ENCODE results near the gene KRTAP12-2.
"Not testable (repeated sequence)": the region's sequence is repeated elsewhere in the genome, so short reads cannot be mapped to it uniquely, and the experiment has no call there.

KRTAP12-2 gene

GRCh38 chr21:44699502-44700001 lies 32.8 kb upstream of the KRTAP12-2 start:
- no peaks in the 10 kb centered on the region for H3K4me1 ChIP-seq (ENCODE audit: control insufficient read depth, insufficient read depth, low read length)
- H3K27ac ChIP-seq (ENCODE audit: low read depth, low read length) = no peak overlapping the region
- H3K4me3 ChIP-seq (ENCODE audit: low read length) = no peak overlapping the region
- no peaks in the 10 kb centered on the region for H3K36me3 ChIP-seq (ENCODE audit: control insufficient read depth, insufficient read depth, low read length)
- H3K27me3 ChIP-seq (ENCODE audit: control insufficient read depth, insufficient read depth, low read length) = peaks cover 35% of the 10 kb centered on the region
- H3K9ac ChIP-seq (ENCODE audit: low read length) = no peak overlapping the region

DNA sequence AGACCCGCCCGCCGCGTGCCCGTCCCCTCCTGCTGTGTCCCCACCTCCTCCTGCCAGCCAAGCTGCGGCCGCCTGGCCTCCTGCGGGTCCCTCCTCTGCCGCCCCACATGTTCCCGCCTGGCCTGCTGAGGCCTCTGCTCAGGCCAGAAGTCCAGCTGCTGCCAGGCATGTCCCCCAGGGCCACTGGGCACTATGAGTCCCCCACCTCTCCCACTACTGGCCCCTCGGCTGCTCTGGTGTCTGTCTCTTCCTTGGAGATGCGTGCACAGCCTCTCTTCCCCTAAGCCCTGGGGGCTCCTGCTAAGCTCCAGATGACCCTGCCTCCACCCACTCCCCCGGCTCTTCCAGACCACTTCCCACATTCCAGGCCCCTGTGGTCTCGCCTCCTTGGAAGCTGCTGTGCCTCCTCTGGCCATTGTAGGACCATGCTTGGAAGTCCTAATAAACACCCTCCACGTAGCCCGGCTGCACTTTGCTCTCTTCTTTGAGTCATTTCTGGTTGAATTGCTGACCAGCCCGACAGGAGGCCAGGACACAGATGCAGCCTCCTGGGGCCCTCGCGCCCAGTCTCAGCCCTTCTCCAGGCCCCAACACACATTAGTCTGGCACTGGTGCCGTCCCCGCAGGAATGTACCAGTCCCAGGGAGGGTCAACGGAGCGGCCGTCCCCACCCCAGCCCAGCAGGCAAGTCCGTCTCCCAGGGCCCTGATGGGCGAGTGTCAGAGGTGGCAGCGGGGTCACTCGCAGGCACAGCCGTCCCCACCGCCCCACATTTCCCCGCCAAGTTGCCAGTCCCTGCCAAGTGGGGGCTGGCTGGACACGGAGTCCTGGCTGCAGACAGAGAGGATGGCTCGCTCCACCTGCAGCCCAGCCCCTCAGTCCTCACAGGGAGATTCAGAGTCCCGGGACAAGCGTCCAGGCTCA lies 31.3 kb upstream of the KRTAP12-2 start:
- no peak overlapping the region for H3K9ac ChIP-seq (ENCODE audit: low read length)
- no peaks in the 10 kb centered on the region for H3K36me3 ChIP-seq (ENCODE audit: control insufficient read depth, insufficient read depth, low read length)
- H3K27ac ChIP-seq (ENCODE audit: low read depth, low read length) = no peak overlapping the region
- peaks cover 23% of the 10 kb centered on the region for H3K27me3 ChIP-seq (ENCODE audit: control insufficient read depth, insufficient read depth, low read length)
- no peaks in the 10 kb centered on the region for H3K4me1 ChIP-seq (ENCODE audit: control insufficient read depth, insufficient read depth, low read length)
- no peak overlapping the region for H3K4me3 ChIP-seq (ENCODE audit: low read length)

DNA sequence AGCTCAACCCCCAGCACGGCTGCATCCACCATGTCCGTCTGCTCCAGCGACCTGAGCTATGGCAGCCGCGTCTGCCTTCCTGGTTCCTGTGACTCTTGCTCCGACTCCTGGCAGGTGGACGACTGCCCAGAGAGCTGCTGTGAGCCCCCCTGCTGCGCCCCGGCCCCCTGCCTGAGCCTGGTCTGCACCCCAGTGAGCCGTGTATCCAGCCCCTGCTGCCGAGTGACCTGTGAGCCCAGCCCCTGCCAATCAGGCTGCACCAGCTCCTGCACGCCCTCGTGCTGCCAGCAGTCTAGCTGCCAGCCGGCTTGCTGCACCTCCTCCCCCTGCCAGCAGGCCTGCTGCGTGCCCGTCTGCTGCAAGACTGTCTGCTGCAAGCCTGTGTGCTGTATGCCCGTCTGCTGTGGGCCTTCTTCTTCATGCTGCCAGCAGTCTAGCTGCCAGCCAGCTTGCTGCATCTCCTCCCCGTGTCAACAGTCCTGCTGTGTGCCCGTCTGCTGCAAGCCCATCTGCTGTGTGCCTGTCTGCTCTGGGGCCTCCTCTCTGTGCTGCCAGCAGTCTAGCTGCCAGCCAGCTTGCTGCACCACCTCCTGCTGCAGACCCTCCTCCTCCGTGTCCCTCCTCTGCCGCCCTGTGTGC lies 30.6 kb upstream of the KRTAP12-2 start, which contains the start of gene KRTAP10-12:
Gene KRTAP10-12, plus strand, starts transcription at position 1 of the 639 bp plus-strand sequence. Its CDS starts 30 bp downstream, at position 31.
- not testable (repeated sequence) for H3K27ac ChIP-seq (ENCODE audit: low read depth, low read length); H3K36me3 ChIP-seq (ENCODE audit: control insufficient read depth, insufficient read depth, low read length); H3K4me1 ChIP-seq (ENCODE audit: control insufficient read depth, insufficient read depth, low read length); H3K9ac ChIP-seq (ENCODE audit: low read length); H3K4me3 ChIP-seq (ENCODE audit: low read length)
- H3K27me3 ChIP-seq (ENCODE audit: control insufficient read depth, insufficient read depth, low read length) = peaks cover 18% of the 10 kb centered on the region

DNA sequence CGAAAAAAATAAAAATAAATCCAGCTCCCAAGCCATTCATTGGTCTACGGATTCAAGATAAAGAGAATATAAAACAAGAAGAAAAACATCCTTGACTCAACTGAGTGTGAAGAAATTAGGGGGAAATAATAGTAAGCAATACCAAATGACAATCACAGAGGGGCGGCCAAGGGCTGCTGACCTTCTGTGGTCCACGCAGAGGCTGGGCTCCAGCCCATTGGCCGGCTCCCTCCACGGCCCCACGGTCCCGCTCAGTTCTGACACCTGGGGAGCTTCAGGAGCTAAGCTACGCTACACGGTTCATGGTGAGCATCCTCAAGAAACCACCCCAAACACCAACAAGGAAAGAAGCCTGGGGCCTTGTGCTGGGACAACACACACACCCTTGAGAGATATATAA lies 29.8 kb upstream of the KRTAP12-2 start:
- Histone ChIP-seq H3K27ac (ENCODE audit: low read depth, low read length) (no peak overlapping the region), H3K4me3 (ENCODE audit: low read length) (no peak overlapping the region), H3K4me1 (ENCODE audit: control insufficient read depth, insufficient read depth, low read length) (no peaks in the 10 kb centered on the region), H3K9ac (ENCODE audit: low read length) (no peak overlapping the region), H3K27me3 (ENCODE audit: control insufficient read depth, insufficient read depth, low read length) (peaks cover 15% of the 10 kb centered on the region), H3K36me3 (ENCODE audit: control insufficient read depth, insufficient read depth, low read length) (no peaks in the 10 kb centered on the region)

GRCh38 chr21:44695641-44696040 lies 28.9 kb upstream of the KRTAP12-2 start:
- no peaks in the 10 kb centered on the region for H3K36me3 ChIP-seq (ENCODE audit: control insufficient read depth, insufficient read depth, low read length)
- H3K27ac ChIP-seq (ENCODE audit: low read depth, low read length) = no peak overlapping the region
- H3K4me1 ChIP-seq (ENCODE audit: control insufficient read depth, insufficient read depth, low read length) = no peaks in the 10 kb centered on the region
- no peak overlapping the region for H3K4me3 ChIP-seq (ENCODE audit: low read length)
- no peak overlapping the region for H3K9ac ChIP-seq (ENCODE audit: low read length)
- H3K27me3 ChIP-seq (ENCODE audit: control insufficient read depth, insufficient read depth, low read length) = peaks cover 15% of the 10 kb centered on the region

GRCh38 chr21:44695184-44695583 lies 28.5 kb upstream of the KRTAP12-2 start:
- Histone ChIP-seq H3K36me3 (ENCODE audit: control insufficient read depth, insufficient read depth, low read length) (no peaks in the 10 kb centered on the region), H3K27me3 (ENCODE audit: control insufficient read depth, insufficient read depth, low read length) (peaks cover 15% of the 10 kb centered on the region), H3K9ac (ENCODE audit: low read length) (no peak overlapping the region), H3K4me1 (ENCODE audit: control insufficient read depth, insufficient read depth, low read length) (no peaks in the 10 kb centered on the region), H3K27ac (ENCODE audit: low read depth, low read length) (no peak overlapping the region), H3K4me3 (ENCODE audit: low read length) (no peak overlapping the region)

DNA sequence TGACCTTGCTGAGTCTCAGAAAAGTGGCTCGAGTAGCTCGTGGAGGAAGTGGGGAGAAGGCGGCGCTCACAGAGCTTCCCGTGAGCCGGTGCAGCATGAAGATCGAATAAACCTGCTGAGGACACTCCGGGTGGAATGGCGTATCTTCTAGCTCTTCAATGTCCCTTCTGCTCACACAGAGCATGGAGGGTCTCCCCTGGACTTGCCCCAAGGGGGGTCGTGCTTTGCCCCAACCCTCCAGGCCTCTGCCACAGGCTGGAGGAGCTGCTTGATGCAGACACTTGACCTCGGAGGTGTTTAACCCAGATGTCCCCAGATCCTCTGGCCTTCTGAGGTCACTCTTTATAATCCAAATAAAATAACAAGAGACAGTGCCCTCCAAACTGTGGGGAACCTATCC lies 28.0 kb upstream of the KRTAP12-2 start:
- H3K36me3 ChIP-seq (ENCODE audit: control insufficient read depth, insufficient read depth, low read length) = no peaks in the 10 kb centered on the region
- peaks cover 15% of the 10 kb centered on the region for H3K27me3 ChIP-seq (ENCODE audit: control insufficient read depth, insufficient read depth, low read length)
- no peaks in the 10 kb centered on the region for H3K4me1 ChIP-seq (ENCODE audit: control insufficient read depth, insufficient read depth, low read length)
- H3K9ac ChIP-seq (ENCODE audit: low read length) = no peak overlapping the region
- no peak overlapping the region for H3K4me3 ChIP-seq (ENCODE audit: low read length)
- H3K27ac ChIP-seq (ENCODE audit: low read depth, low read length) = no peak overlapping the region

GRCh38 chr21:44692798-44693512 lies 26.2 kb upstream of the KRTAP12-2 start:
- Histone ChIP-seq H3K4me3 (ENCODE audit: low read length) (no peak overlapping the region), H3K27me3 (ENCODE audit: control insufficient read depth, insufficient read depth, low read length) (peaks cover 7% of the 10 kb centered on the region), H3K4me1 (ENCODE audit: control insufficient read depth, insufficient read depth, low read length) (no peaks in the 10 kb centered on the region), H3K27ac (ENCODE audit: low read depth, low read length) (no peak overlapping the region), H3K36me3 (ENCODE audit: control insufficient read depth, insufficient read depth, low read length) (no peaks in the 10 kb centered on the region), H3K9ac (ENCODE audit: low read length) (no peak overlapping the region)

- H3K9ac ChIP-seq (ENCODE audit: low read length) = no peak overlapping the region
Observed at GRCh38 chr21:44691686-44692085, 25.0 kb upstream of the KRTAP12-2 start.

DNA sequence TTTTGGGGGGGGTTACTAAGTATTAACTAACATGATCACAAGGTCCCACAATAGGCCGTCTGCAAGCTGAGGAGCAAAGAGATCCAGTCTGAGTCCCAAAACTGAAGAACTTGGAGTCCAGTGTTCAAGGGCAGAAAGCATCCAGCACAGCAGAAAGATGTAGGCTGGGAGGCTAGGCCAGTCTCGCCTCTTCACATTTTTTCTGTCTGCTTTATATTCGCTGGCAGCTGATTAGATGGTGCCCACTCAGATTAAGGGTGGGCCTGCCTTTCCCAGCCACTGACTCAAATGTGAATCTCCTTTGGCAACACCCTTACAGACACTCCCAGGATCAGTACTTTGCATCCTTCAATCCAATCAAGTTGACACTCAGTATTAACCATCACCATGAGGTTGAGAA lies 23.0 kb upstream of the KRTAP12-2 start:
- not testable (repeated sequence) for H3K36me3 ChIP-seq (ENCODE audit: control insufficient read depth, insufficient read depth, low read length)

More at GRCh38 chr21:44691686-44692085, 25.0 kb upstream of the KRTAP12-2 start:
- Histone ChIP-seq H3K4me1 (ENCODE audit: control insufficient read depth, insufficient read depth, low read length) (no peaks in the 10 kb centered on the region), H3K4me3 (ENCODE audit: low read length) (no peak overlapping the region), H3K27me3 (ENCODE audit: control insufficient read depth, insufficient read depth, low read length) (peaks cover 2% of the 10 kb centered on the region), H3K36me3 (ENCODE audit: control insufficient read depth, insufficient read depth, low read length) (no peaks in the 10 kb centered on the region), H3K27ac (ENCODE audit: low read depth, low read length) (no peak overlapping the region)

GRCh38 chr21:44687671-44688070 lies 20.9 kb upstream of the KRTAP12-2 start:
- no peak overlapping the region for H3K27ac ChIP-seq (ENCODE audit: low read depth, low read length)
- no peak overlapping the region for H3K9ac ChIP-seq (ENCODE audit: low read length)
- H3K4me1 ChIP-seq (ENCODE audit: control insufficient read depth, insufficient read depth, low read length) = no peaks in the 10 kb centered on the region
- H3K4me3 ChIP-seq (ENCODE audit: low read length) = no peak overlapping the region
- no peaks in the 10 kb centered on the region for H3K27me3 ChIP-seq (ENCODE audit: control insufficient read depth, insufficient read depth, low read length)
- H3K36me3 ChIP-seq (ENCODE audit: control insufficient read depth, insufficient read depth, low read length) = no peaks in the 10 kb centered on the region

More for the DNA sequence above, 23.0 kb upstream of the KRTAP12-2 start:
- not testable (repeated sequence) for H3K27me3 ChIP-seq (ENCODE audit: control insufficient read depth, insufficient read depth, low read length); H3K27ac ChIP-seq (ENCODE audit: low read depth, low read length); H3K4me3 ChIP-seq (ENCODE audit: low read length); H3K9ac ChIP-seq (ENCODE audit: low read length); H3K4me1 ChIP-seq (ENCODE audit: control insufficient read depth, insufficient read depth, low read length)

All from rectal smooth muscle tissue (tissue), 1 donor.